C4-2B (cell line): ENCODE measurements around the gene DHDH.

Experiments
- CTCF ChIP-seq: fragments of 450-650 bp; conservative IDR thresholded peaks from 2 replicates; pipeline ENCODE4 v1.5.1; 2017; ENCODE audit warnings: mild to moderate bottlenecking
- ZFX ChIP-seq: fragments of 450-650 bp; IDR thresholded peaks from 2 replicates; pipeline ENCODE4 v1.6.1; 2017

GRCh38 chr19:48962849-48963165 is 29.3 kb downstream of the DHDH start:
- TF ChIP-seq CTCF (no peak), ZFX (no peak)
